ACC112 (cell line): Measurements from ENCODE around the gene ZNF398.
A peak's percentile ranks its signal among the peaks of the same experiment; 100 is the strongest.
"Not testable (repeated sequence)": the region's sequence is repeated elsewhere in the genome, so short reads cannot be mapped to it uniquely, and the experiment has no call there.

Experiments
- H2AFZ ChIP-seq: fragments of 200-600 bp; sonication (generic); one replicate; pipeline ENCODE4 v1.6.0; 2017; ENCODE audit warnings: antibody characterized with exemption, low read length; ENCODE audit not compliant: unreplicated experiment
- H3K27ac ChIP-seq: fragments of 200-600 bp; sonication (generic); 2 replicates; pipeline ENCODE4 v1.5.1; 2014; ENCODE audit warnings: low read depth, mild to moderate bottlenecking, antibody characterized with exemption, low read length, moderate library complexity
- H3K27me3 ChIP-seq: fragments of 200-600 bp; sonication (generic); 2 replicates; pipeline ENCODE4 v1.6.1; 2014; ENCODE audit warnings: mild to moderate bottlenecking, antibody characterized with exemption, low read length, moderate library complexity, mixed read lengths; ENCODE audit not compliant: insufficient read depth
- H3K36me3 ChIP-seq: fragments of 200-600 bp; sonication (generic); 2 replicates; pipeline ENCODE4 v1.6.1; 2016; ENCODE audit warnings: mild to moderate bottlenecking, antibody characterized with exemption, low read length, moderate library complexity, mixed read lengths; ENCODE audit not compliant: insufficient read depth
- H3K4me1 ChIP-seq: fragments of 200-600 bp; sonication (generic); one replicate; pipeline ENCODE4 v1.6.1; 2016; ENCODE audit warnings: low read length, mixed read lengths; ENCODE audit not compliant: insufficient read depth, unreplicated experiment, control insufficient read depth
- H3K4me3 ChIP-seq: fragments of 200-600 bp; sonication (generic); 2 replicates; pipeline ENCODE4 v1.5.1; 2014; ENCODE audit warnings: mild to moderate bottlenecking, low read depth, low read length
- H3K79me2 ChIP-seq: fragments of 200-600 bp; sonication (generic); one replicate; pipeline ENCODE4 v1.6.0; 2016; ENCODE audit warnings: low read length; ENCODE audit not compliant: control insufficient read depth, unreplicated experiment, insufficient read depth

Gene ZNF398

GRCh38 chr7:149126662-149127266 is 20.5 kb upstream of the ZNF398 start:
- no peaks in the 10 kb centered on the region for H3K27me3 ChIP-seq
- H3K79me2 ChIP-seq = peaks cover 21% of the 10 kb centered on the region
- peak overlapping the region; percentile 90 for H2AFZ ChIP-seq
- peak overlapping the region; percentile 97 for H3K4me3 ChIP-seq
- H3K4me1 ChIP-seq = peaks cover 6% of the 10 kb centered on the region
- peak overlapping the region; percentile 64 for H3K27ac ChIP-seq
- peaks cover 17% of the 10 kb centered on the region for H3K36me3 ChIP-seq

DNA sequence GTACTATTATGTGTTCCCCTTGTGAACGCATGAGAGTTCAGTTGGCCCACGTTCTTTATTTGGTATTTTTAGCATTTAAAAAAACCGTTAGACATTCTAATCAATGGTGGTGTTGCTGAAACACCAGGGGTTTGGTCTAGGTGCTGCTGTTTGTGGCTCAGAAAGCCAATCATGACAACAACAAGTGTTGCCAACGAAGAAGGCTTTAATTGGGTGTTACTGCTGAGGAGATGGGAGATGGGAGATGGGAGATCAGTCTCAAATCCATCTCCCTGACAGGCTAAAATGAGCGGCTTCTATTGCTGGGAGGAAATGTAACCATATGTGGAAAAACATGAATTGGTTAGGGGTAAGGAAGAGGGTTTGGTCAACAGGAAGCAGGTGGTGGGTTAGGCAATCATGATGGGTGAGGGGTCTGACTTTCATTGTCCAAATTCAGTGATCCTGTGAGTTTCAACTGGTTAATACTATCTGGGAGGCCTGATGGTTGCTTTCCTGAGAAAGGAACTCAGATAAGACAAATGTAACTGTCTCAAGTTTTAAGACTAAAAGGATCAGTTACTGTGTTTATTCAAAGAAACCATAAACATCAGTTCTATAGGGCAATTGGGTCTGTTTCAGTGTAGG is 16.6 kb upstream of the ZNF398 start:
- Histone ChIP-seq H3K4me1 (peaks cover 6% of the 10 kb centered on the region), H3K36me3 (peaks cover 27% of the 10 kb centered on the region), H2AFZ (no peak overlapping the region), H3K27me3 (no peaks in the 10 kb centered on the region), H3K79me2 (peaks cover 10% of the 10 kb centered on the region), H3K4me3 (no peak overlapping the region), H3K27ac (no peak overlapping the region)

DNA sequence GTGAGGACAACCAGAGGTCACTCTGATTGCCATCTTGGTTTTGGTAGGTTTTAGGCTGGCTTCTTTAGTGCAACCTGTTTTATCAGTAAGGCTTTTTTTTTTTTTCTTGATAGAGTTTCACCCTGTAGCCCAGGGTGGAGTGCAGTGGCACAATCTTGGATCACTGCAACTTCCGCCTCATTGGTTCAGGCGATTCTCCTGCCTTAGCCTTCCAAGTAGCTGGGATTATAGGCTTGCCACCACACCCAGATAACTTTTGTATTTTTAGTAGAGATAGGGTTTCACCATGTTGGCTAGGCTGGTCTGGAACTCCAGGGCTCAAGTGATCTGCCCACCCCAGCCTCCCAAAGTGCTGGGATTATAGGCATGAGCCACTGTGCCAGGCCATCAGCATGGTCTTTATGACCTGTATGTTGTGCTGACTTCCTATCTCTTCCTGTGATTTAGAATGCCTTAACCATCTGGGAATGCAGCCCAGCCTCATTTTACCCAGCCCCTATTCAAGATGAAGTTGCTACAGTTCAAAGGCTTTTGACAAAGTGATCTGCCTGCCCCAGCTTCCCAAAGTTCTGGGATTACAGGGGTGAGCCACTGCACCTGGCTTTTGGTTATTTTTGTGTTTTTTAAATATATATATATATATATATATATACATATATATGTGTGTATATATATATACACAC is 14.1 kb upstream of the ZNF398 start:
- H3K4me1 ChIP-seq = peaks cover 3% of the 10 kb centered on the region
- peaks cover 27% of the 10 kb centered on the region for H3K36me3 ChIP-seq
- no peak overlapping the region for H2AFZ ChIP-seq
- no peak overlapping the region for H3K4me3 ChIP-seq
- H3K79me2 ChIP-seq = peaks cover 3% of the 10 kb centered on the region
- no peaks in the 10 kb centered on the region for H3K27me3 ChIP-seq
- H3K27ac ChIP-seq = no peak overlapping the region

DNA sequence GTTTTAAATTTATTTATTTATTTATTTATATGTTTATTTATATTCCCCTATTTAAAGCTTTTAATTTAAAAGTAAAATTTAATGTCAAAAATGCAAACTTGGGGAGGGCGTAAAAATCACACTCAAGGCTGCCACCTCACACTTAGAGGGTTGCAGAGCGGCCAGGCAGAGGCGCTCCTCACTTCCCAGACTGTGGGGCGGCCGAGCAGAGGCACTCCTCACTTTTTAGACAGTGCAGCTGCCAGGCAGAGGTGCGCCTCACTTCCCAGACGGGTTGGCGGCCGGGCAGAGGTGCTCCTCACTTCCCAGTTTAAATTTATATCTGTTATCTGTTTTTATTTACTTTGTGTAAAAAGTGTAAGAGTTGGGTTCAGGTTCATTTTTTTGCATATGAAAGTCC is 11.1 kb upstream of the ZNF398 start:
- H3K4me3 ChIP-seq = no peak overlapping the region
- H3K36me3 ChIP-seq = peaks cover 17% of the 10 kb centered on the region
- H3K27ac ChIP-seq = no peak overlapping the region
- no peaks in the 10 kb centered on the region for H3K27me3 ChIP-seq
- H3K4me1 ChIP-seq = no peaks in the 10 kb centered on the region
- no peak overlapping the region for H2AFZ ChIP-seq
- H3K79me2 ChIP-seq = no peaks in the 10 kb centered on the region

GRCh38 chr7:149140831-149141230 is 6.4 kb upstream of the ZNF398 start:
- Histone ChIP-seq H3K27ac (0 out of 2 replicates have a peak overlapping the region, but pooled peaks have one; percentile 13), H3K79me2 (no peaks in the 10 kb centered on the region), H3K36me3 (no peaks in the 10 kb centered on the region), H2AFZ (no peak overlapping the region), H3K4me1 (no peaks in the 10 kb centered on the region), H3K4me3 (no peak overlapping the region), H3K27me3 (no peaks in the 10 kb centered on the region)

DNA sequence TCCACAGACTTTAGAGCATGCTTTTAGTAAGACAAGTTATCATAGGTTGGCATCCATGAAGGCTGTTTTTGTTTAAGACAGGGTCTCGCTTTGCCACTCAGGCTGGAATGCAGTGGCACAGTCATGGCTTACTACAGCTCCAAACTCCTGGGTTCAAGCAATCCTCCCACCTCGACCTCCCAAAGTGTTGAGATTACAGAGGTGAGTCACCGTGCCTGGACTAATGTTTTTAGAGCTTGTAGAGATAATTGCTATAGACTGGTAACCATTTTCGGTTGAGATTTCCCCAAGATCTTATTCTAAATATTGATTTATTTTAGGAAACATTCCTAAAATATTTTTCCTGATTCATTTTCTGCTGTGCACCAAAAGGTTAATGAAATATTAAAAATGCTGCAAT is 5.4 kb upstream of the ZNF398 start:
- no peak overlapping the region for H3K4me3 ChIP-seq
- no peaks in the 10 kb centered on the region for H3K36me3 ChIP-seq
- no peaks in the 10 kb centered on the region for H3K27me3 ChIP-seq
- H3K27ac ChIP-seq = no peak overlapping the region
- no peak overlapping the region for H2AFZ ChIP-seq
- no peaks in the 10 kb centered on the region for H3K79me2 ChIP-seq
- H3K4me1 ChIP-seq = no peaks in the 10 kb centered on the region

DNA sequence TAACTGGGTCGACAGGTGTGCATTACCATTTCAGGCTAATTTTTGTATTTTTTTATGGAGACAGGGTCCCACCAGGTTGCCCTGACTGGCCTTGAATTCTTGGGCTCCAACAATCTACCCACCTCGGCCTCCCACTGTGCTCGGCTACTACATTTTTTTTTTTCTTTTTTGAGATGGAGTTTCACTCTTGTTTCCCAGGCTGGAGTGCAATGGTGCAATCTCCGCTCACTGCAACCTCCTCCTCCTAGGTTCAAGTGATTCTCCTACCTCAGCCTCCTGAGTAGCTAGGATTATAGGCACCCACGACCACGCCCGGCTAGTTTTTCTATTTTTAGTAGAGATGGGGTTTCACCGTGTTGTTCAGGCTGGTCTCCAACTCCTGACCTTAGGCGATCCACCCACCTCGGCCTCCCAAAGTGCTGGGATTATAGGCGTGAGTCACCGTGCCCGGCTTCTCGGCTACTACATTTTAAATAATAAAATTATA is 2.8 kb upstream of the ZNF398 start:
- not testable (repeated sequence) for H3K4me1 ChIP-seq, H3K4me3 ChIP-seq, H3K27ac ChIP-seq, H2AFZ ChIP-seq, H3K36me3 ChIP-seq, H3K27me3 ChIP-seq
- peaks cover 20% of the 10 kb centered on the region for H3K79me2 ChIP-seq

GRCh38 chr7:149145031-149145845 is 2.0 kb upstream of the ZNF398 start:
- Histone ChIP-seq H3K27ac (no peak overlapping the region), H3K27me3 (no peaks in the 10 kb centered on the region), H3K79me2 (peaks cover 28% of the 10 kb centered on the region), H3K4me1 (no peaks in the 10 kb centered on the region), H3K36me3 (peaks cover 4% of the 10 kb centered on the region; the same call in 1 of the 2 replicates), H2AFZ (no peak overlapping the region), H3K4me3 (no peak overlapping the region)

DNA sequence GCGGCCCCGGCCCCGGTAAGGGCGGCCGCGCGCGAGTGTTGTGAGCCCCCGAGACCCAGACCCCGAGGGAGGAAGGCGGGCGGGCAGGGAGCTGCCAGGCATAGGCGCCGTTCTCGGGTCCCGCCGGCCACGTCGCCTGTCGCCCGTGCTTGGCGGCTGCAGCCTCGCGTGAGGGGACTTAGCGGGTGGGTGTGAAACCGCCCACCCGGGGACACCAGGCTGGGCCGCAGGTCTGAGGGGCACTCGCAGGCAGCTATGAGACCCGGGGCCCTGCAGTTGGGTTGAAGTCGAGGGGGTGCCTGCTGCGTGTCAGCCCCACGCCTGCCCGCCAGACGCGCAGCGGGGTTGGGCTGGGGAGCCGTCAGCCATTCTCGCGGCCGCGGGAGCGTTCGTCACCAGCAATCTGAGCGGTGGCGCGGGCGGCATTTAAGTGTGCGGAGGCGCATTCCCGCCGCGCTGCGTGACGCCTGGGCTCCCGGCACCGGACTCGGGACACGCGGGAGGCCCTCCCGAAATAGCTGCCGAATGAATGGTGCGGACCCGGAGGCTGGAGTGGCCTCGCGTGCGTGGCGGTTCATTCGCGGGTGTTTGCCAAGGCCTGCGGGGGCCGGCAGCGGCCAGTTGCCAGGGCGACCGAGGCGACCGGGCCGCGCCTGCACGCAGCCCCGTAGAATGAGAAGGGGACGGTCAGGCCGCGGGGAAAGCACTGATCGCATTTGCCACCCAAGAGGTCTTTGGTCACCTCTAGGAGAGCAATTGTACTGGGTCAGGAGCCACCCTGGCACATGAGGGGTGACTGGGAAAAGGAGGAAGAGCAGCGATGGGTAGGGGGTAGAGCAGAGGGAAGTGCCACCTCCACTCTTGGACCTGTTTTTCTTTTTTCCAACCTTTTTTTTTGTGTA is 750 bp downstream of the ZNF398 start:
- H3K27me3 ChIP-seq = no peaks in the 10 kb centered on the region
- H3K27ac ChIP-seq = peak overlapping the region; percentile 68
- H3K4me3 ChIP-seq = peak overlapping the region; percentile 100
- peaks cover 50% of the 10 kb centered on the region for H3K79me2 ChIP-seq
- H2AFZ ChIP-seq = peak overlapping the region; percentile 99
- H3K36me3 ChIP-seq = peaks cover 4% of the 10 kb centered on the region; the same call in 1 of the 2 replicates
- H3K4me1 ChIP-seq = no peaks in the 10 kb centered on the region

DNA sequence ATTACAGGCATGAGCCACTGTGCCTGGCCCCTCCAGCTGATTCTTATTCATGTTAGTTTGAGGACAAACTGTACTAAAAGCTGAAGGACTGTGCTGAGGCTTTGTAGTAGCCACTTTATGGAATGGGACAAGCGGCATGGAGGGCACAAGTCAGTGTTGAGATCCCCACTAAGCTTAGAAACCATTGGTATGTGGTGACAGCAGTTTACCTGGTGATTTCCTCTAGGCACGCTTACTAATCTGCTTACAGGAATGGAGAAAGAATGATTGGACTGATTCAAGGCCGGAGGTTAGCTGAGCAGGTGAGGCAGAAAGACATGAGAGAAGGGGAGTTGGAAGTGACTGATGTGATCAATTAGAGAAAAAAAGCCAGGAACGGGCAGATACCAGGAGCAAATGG is 3.7 kb downstream of the ZNF398 start:
- no peak overlapping the region for H3K27ac ChIP-seq
- H3K4me3 ChIP-seq = no peak overlapping the region
- H3K36me3 ChIP-seq = peaks cover 10% of the 10 kb centered on the region
- no peak overlapping the region for H2AFZ ChIP-seq
- H3K4me1 ChIP-seq = no peaks in the 10 kb centered on the region
- H3K27me3 ChIP-seq = no peaks in the 10 kb centered on the region
- H3K79me2 ChIP-seq = peaks cover 57% of the 10 kb centered on the region
